CD8-positive, alpha-beta memory T cell (primary cell): Measurements from ENCODE around the gene RRN3. TPM values are rescaled to one million over a fixed set of nuclear protein-coding genes. Genes with fewer than 3 reads are reported as not detected.

Experiments used
- polyA plus RNA-seq: library from polyadenylated mRNA; unstranded; fragments of 300-500 nt; fragmentation: Illumina TruSeq; gene quantifications from one replicate; pipeline ENCODE4 v1.2.3, GENCODE V29; 2021
- total RNA-seq, 2 experiments: library from RNA; stranded (reverse); gene quantifications; one replicate each; pipeline ENCODE4 v1.2.3, GENCODE V29; 2021

RRN3 gene
- total and polyA plus RNA-seq, 3 experiments from 2014 or later, result 30.2 to 58.4 (median 58.3) TPM

Other genes starting within 250 kb of the RRN3 start
- gene NPIPA1, start 156.8 kb downstream of the RRN3 start, total RNA-seq, result 10 to 100 TPM; 69.2 to 71.0 TPM
- 4.1 TPM for gene NPIPA1, start 156.8 kb downstream of the RRN3 start, polyA plus RNA-seq
- gene PDXDC1, start 119.2 kb downstream of the RRN3 start, total RNA-seq, result 10 to 100 TPM; 55.5 to 58.5 TPM
- 39.5 TPM for gene PDXDC1, start 119.2 kb downstream of the RRN3 start, polyA plus RNA-seq
- gene NTAN1, start 38.2 kb downstream of the RRN3 start, total RNA-seq, result 10 to 100 TPM; 34.5 to 40.1 TPM
- gene NTAN1, start 38.2 kb downstream of the RRN3 start, polyA plus RNA-seq, result 59.5 TPM